Suprapubic skin (tissue), 4 donors: ENCODE results near the gene LRSAM1. TPM values are rescaled to one million over a fixed set of nuclear protein-coding genes. Genes with fewer than 3 reads are reported as not detected.
A peak's percentile ranks its signal among the peaks of the same experiment; 100 is the strongest.

Source experiments
- DNase-seq, 2 donors: peaks; one replicate each; pipeline ENCODE4 v3.0.0-alpha.2; 2019; ENCODE audit warnings: low spot score in 2 of 2
- H3K27ac ChIP-seq: fragments of 200-600 bp; sonication (generic); one replicate; pipeline ENCODE4 v1.5.1; 2019
- H3K27me3 ChIP-seq: fragments of 200-600 bp; sonication (generic); one replicate; pipeline ENCODE4 v1.5.1; 2019
- H3K36me3 ChIP-seq: fragments of 200-600 bp; sonication (generic); one replicate; pipeline ENCODE4 v1.5.1; 2019
- H3K4me1 ChIP-seq: fragments of 200-600 bp; sonication (generic); one replicate; pipeline ENCODE4 v1.5.1; 2019
- H3K4me3 ChIP-seq: fragments of 200-600 bp; sonication (generic); one replicate; pipeline ENCODE4 v1.5.1; 2019; ENCODE audit warnings: mild to moderate bottlenecking
- H3K9me3 ChIP-seq: fragments of 200-600 bp; sonication (generic); one replicate; pipeline ENCODE4 v1.5.1; 2019
- EP300 ChIP-seq: sonication (generic); formaldehyde crosslinking; IDR thresholded peaks from one replicate; pipeline ENCODE4 v1.6.1; 2017; ENCODE audit warnings: antibody characterized with exemption
- POLR2A ChIP-seq, 2 donors: fragments of 450-650 bp; IDR thresholded peaks; one replicate each; pipeline ENCODE4 v1.6.1; 2017; ENCODE audit warnings: antibody characterized with exemption in 2 of 2, mild to moderate bottlenecking in 2 of 2, moderate library complexity in 2 of 2
- POLR2AphosphoS5 ChIP-seq, 3 donors: sonication (generic); formaldehyde crosslinking; IDR thresholded peaks; one replicate each; pipeline ENCODE4 v1.6.1; 2017; ENCODE audit warnings: antibody characterized with exemption in 3 of 3
- WGBS: methylation state at CpG from one replicate; pipeline ENCODE4 v1.1.5; 2018; 5-methylcytosine and 5-hydroxymethylcytosine counted together
- total RNA-seq, 4 donors: library from RNA; depleted of rRNA; stranded (reverse); fragments of >200 nt; gene quantifications; one replicate each; pipeline ENCODE4 v1.1.0, GENCODE V29; 2016
- TF ChIP-seq, protein P1 (sequence below), 2 donors: fragments of 200-600 bp in 1 of 2; fragments of 450-650 bp in 1 of 2; sonication (generic) in 1 of 2; IDR thresholded peaks; one replicate each; pipeline ENCODE4 v1.5.1; 2016 to 2019; ENCODE audit warnings: antibody characterized with exemption in 2 of 2, mild to moderate bottlenecking in 1 of 2, moderate library complexity in 1 of 2

LRSAM1 gene
- total RNA-seq, 4 donors from 2014 or later = 31.2 to 84.7 (median 37.2) TPM

GRCh38 chr9:127492616-127493015, 41.3 kb downstream of the LRSAM1 start:
- H3K27me3 ChIP-seq = no peaks in the 10 kb centered on the region
- H3K9me3 ChIP-seq = no peaks in the 10 kb centered on the region
- TF ChIP-seq POLR2A (IDR thresholded peaks at IDR 0.05) = no peak
- TF ChIP-seq, protein P1, sequence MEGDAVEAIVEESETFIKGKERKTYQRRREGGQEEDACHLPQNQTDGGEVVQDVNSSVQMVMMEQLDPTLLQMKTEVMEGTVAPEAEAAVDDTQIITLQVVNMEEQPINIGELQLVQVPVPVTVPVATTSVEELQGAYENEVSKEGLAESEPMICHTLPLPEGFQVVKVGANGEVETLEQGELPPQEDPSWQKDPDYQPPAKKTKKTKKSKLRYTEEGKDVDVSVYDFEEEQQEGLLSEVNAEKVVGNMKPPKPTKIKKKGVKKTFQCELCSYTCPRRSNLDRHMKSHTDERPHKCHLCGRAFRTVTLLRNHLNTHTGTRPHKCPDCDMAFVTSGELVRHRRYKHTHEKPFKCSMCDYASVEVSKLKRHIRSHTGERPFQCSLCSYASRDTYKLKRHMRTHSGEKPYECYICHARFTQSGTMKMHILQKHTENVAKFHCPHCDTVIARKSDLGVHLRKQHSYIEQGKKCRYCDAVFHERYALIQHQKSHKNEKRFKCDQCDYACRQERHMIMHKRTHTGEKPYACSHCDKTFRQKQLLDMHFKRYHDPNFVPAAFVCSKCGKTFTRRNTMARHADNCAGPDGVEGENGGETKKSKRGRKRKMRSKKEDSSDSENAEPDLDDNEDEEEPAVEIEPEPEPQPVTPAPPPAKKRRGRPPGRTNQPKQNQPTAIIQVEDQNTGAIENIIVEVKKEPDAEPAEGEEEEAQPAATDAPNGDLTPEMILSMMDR (IDR thresholded peaks at IDR 0.05) = no peak
- TF ChIP-seq EP300 = no peak
- TF ChIP-seq POLR2AphosphoS5 (IDR thresholded peaks at IDR 0.05) = no peak
- 73% methylated on average over 11 of the region's 14 CpGs for WGBS
- no peak overlapping the region for H3K4me3 ChIP-seq
- no peak overlapping the region for H3K27ac ChIP-seq
- H3K36me3 ChIP-seq = peaks cover 83% of the 10 kb centered on the region
- no peak for DNase-seq
- H3K4me1 ChIP-seq = peaks cover 12% of the 10 kb centered on the region

DNA sequence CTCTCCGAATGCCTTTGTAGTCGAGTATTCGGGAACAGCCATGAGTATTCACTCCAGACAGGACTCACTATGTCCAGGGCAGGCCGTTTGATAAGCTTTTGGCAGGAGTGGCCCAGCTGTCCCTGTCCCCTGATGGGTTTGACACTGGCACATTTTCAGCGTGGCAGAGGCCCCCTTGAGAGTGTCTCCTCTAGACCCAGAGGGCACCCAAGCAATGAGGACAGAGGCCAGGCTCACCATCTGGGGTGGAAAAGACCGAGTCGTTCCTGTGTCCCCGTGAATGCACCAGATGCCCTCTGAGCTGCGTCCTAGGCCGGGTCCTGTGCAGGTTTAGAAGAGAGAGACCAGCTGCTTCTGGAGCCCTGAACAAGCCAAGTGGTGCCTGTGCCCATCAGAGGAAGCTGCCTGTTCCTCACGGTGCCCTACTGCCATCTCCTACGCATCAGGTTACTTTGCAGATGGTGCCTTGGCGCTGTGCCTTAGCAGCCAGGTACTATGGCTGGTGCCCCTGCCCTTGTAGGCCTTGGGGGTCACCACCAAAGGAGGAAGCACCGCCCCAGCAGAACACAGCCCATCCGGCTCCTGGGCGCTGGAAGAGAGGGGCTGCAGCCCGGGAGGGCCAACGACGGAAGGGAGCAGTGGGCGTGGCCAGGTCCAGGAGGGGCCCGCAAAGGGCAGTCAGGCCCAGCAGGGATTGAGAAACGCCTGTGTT, 42.4 kb downstream of the LRSAM1 start:
- Histone ChIP-seq H3K4me1 (peaks cover 12% of the 10 kb centered on the region), H3K27ac (no peak overlapping the region), H3K36me3 (peaks cover 78% of the 10 kb centered on the region), H3K27me3 (no peaks in the 10 kb centered on the region), H3K4me3 (no peak overlapping the region), H3K9me3 (no peaks in the 10 kb centered on the region)
- no peak for DNase-seq
- 93% methylated on average over 5 of the region's 22 CpGs for WGBS
- TF ChIP-seq, protein P1 (IDR thresholded peaks at IDR 0.05) = no peak
- no peak for TF ChIP-seq POLR2AphosphoS5 (IDR thresholded peaks at IDR 0.05)
- TF ChIP-seq POLR2A (IDR thresholded peaks at IDR 0.05) = no peak
- TF ChIP-seq EP300 = no peak

DNA sequence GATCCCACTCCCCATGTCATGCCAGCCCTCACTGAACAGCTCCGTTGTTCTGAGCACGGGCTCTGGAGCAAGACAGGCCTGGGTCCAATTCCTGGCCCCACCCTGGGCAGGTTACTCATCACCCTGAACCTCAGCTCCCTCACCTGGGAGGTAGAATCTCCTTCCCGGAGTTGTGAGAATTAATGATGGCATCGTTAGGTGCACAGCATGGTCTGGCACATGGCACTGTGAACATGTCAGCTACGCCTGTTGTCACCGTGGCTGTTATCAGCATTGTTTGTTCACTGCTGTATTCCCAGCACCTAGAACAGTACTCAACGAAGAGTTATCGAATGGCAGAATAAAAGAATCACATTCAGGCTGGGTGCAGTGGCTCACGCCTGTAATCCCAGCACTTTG, 43.0 kb downstream of the LRSAM1 start:
- Histone ChIP-seq H3K36me3 (peaks cover 73% of the 10 kb centered on the region), H3K27ac (no peak overlapping the region), H3K4me1 (peaks cover 12% of the 10 kb centered on the region), H3K27me3 (no peaks in the 10 kb centered on the region), H3K4me3 (no peak overlapping the region), H3K9me3 (no peaks in the 10 kb centered on the region)
- TF ChIP-seq POLR2A (IDR thresholded peaks at IDR 0.05) = no peak
- no peak for TF ChIP-seq POLR2AphosphoS5 (IDR thresholded peaks at IDR 0.05)
- TF ChIP-seq, protein P1 (IDR thresholded peaks at IDR 0.05) = no peak
- TF ChIP-seq EP300 = no peak
- DNase-seq = no peak
- WGBS = 60% methylated on average over 9 of the region's 9 CpGs

- H3K4me3 ChIP-seq = no peak overlapping the region
- peaks cover 63% of the 10 kb centered on the region for H3K36me3 ChIP-seq
- H3K27me3 ChIP-seq = no peaks in the 10 kb centered on the region
- no peak for DNase-seq
- no peak for TF ChIP-seq POLR2A (IDR thresholded peaks at IDR 0.05)
- no peak for TF ChIP-seq POLR2AphosphoS5 (IDR thresholded peaks at IDR 0.05)
- TF ChIP-seq, protein P1 (IDR thresholded peaks at IDR 0.05) = no peak
- TF ChIP-seq EP300 = no peak
- peaks cover 12% of the 10 kb centered on the region for H3K4me1 ChIP-seq
- peak overlapping the region; percentile 78 for H3K27ac ChIP-seq
- 75% methylated on average over 14 of the region's 14 CpGs for WGBS
- no peaks in the 10 kb centered on the region for H3K9me3 ChIP-seq
These were observed 44.7 kb downstream of the LRSAM1 start for GRCh38 chr9:127495884-127496555.

- Histone ChIP-seq H3K4me3 (no peak overlapping the region), H3K36me3 (peaks cover 63% of the 10 kb centered on the region), H3K9me3 (no peaks in the 10 kb centered on the region), H3K27ac (no peak overlapping the region), H3K4me1 (peaks cover 12% of the 10 kb centered on the region), H3K27me3 (no peaks in the 10 kb centered on the region)
- DNase-seq = no peak
- TF ChIP-seq POLR2AphosphoS5 (IDR thresholded peaks at IDR 0.05) (no peak), EP300 (no peak), POLR2A (IDR thresholded peaks at IDR 0.05) (no peak)
- TF ChIP-seq, protein P1 (IDR thresholded peaks at IDR 0.05) = no peak
- 82% methylated on average over 9 of the region's 12 CpGs for WGBS
These were observed 45.7 kb downstream of the LRSAM1 start for GRCh38 chr9:127496974-127497373.
